Choroid plexus epithelial cell (primary cell): ENCODE measurements around the gene LPP.

Experiments
- DNase-seq: peaks from one replicate; pipeline ENCODE4 v3.0.0-alpha.2; 2010; ENCODE audit warnings: low read depth
- H3K4me3 ChIP-seq: 2 replicates; pipeline ENCODE4 v1.5.1; 2011; ENCODE audit warnings: low read depth, mild to moderate bottlenecking, control low read depth, low read length, moderate library complexity
- TF ChIP-seq, protein P1 (sequence below): conservative IDR thresholded peaks from 2 replicates; pipeline ENCODE4 v1.5.1; 2011; ENCODE audit warnings: low read depth, mild to moderate bottlenecking, control low read depth, inconsistent platforms, low read length, moderate library complexity

Gene LPP

DNA sequence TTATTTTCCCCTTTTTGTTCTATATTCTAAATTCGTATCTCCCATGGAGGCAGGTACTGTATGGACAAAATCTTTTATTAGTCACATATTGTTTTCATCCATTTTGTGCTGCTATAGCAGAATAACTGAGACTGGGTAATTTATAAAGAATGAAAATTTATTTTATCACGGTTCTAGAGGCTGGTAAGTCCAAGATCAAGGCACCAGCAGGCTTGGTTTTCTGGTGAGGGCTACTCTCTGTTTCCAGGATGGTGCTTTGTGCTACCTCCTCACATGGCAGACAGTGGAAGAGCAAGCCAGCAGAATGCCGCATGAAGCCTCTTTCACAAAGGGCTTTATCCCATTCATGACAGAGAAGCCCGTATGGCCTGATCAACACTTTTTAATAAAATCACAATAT lies 595.9 kb downstream of the LPP start:
- DNase-seq: no peak
- H3K4me3 ChIP-seq: no peak overlapping the region
- TF ChIP-seq, protein P1, sequence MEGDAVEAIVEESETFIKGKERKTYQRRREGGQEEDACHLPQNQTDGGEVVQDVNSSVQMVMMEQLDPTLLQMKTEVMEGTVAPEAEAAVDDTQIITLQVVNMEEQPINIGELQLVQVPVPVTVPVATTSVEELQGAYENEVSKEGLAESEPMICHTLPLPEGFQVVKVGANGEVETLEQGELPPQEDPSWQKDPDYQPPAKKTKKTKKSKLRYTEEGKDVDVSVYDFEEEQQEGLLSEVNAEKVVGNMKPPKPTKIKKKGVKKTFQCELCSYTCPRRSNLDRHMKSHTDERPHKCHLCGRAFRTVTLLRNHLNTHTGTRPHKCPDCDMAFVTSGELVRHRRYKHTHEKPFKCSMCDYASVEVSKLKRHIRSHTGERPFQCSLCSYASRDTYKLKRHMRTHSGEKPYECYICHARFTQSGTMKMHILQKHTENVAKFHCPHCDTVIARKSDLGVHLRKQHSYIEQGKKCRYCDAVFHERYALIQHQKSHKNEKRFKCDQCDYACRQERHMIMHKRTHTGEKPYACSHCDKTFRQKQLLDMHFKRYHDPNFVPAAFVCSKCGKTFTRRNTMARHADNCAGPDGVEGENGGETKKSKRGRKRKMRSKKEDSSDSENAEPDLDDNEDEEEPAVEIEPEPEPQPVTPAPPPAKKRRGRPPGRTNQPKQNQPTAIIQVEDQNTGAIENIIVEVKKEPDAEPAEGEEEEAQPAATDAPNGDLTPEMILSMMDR: no peak

DNA sequence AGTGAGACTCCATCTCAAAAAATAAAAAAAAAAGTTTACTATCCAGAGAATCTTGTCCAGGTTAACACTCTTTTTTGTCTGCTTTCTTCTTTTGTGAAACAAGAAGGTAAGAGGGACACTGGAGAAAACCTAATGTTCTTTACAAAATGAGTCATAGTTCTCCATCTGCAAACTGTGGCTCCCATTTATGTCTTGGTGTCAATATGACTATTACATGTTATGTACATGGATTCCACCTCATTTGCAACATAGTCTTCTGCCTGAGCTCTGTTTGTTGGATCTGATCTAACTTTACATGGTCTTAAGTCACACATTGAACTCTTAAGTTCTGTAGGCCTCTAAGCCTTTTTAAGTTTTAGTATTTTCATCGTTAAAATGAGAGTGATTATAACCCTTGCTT lies 596.7 kb downstream of the LPP start:
- no peak for DNase-seq

DNA sequence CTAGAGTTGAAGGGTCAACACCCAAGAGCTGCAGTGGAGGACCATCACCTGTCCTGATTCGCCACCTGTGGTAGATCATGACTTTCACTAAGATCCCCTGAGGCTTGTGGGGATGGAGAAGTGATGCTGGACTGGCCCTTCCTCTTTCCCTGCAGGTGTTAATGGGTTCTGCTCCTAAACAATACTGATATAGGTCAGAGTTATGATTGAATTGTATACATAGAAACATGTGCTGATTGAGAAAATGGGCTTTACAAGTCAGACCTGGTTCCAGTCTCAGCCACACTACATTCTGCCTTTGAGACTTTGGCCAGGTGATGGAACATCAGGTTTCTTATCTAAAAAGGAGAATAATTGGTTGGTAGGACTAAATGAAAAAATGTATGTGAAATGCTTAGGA lies 598.9 kb downstream of the LPP start:
- TF ChIP-seq, protein P1: no peak
- DNase-seq: no peak
- H3K4me3 ChIP-seq: no peak overlapping the region

More for the DNA sequence above, 596.7 kb downstream of the LPP start:
- TF ChIP-seq, protein P1: no peak
- no peak overlapping the region for H3K4me3 ChIP-seq

- DNase-seq: no peak
- H3K4me3 ChIP-seq: no peak overlapping the region
- TF ChIP-seq, protein P1: no peak
Measured at GRCh38 chr3:188754267-188754666, 600.3 kb downstream of the LPP start.

GRCh38 chr3:188756241-188756640 lies 602.3 kb downstream of the LPP start:
- H3K4me3 ChIP-seq: no peak overlapping the region
- no peak for DNase-seq
- TF ChIP-seq, protein P1: no peak

DNA sequence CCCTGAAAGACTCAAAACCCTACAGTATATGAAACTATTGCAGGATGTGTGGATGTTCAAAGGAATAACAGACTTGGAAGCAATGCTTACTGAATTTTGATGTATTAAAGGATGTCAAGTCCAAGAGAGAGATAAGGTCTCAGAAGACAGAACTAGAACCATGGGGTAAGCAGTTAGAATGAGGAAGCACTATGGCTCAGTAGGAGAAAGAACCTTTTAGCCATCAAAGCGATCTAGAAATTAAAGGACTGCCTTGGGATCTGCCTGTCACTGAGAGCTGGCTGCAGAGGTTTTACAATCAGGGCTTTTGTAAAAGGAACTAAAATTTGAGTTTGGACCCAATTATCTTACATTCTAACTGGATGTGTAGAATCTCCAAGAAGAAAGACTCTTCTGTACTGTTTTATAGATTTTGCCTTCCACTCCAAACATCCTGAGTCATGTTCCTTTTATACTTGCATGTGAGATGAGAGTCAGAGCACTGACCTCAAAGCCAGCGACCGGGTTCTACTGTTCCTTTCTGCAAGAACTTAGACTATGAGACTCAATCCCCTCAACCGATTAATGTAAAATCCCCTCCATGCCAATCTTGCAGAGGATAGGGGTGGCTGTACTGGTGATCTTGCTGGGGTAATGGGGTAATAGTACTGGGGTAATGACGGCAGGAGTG lies 605.5 kb downstream of the LPP start:
- TF ChIP-seq, protein P1: no peak
- no peak for DNase-seq
- no peak overlapping the region for H3K4me3 ChIP-seq

DNA sequence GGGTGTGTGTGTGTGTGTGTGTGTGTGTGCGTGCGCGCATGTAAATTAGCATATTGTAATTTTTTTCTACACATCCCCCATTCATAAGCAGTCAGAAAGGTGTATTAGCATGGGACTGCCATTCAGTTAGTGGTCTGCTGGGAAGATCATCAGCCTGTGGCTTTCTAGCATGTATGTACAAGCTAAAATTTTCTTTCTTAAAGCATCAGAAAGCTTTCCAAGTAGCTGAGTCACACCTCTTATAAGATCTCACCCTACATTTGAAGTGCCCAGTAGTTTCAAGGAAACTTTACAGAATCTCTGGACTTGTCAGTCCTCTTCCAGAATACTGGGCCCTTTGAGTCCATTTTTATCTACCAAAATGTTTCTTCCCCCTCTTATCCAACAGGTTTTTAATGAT lies 606.5 kb downstream of the LPP start:
- DNase-seq: peak; percentile 52
- TF ChIP-seq, protein P1: no peak
- H3K4me3 ChIP-seq: no peak overlapping the region
